Measurements from ENCODE around the gene ALG8. TPM values are rescaled to one million over a fixed set of nuclear protein-coding genes. Genes with fewer than 3 reads are reported as not detected.
A peak's percentile ranks its signal among the peaks of the same experiment; 100 is the strongest.
"Not testable (repeated sequence)": the region's sequence is repeated elsewhere in the genome, so short reads cannot be mapped to it uniquely, and the experiment has no call there.

The ALG8 gene
- total RNA-seq, 1 experiment from 2014 or later, result 71.2 TPM

DNA sequence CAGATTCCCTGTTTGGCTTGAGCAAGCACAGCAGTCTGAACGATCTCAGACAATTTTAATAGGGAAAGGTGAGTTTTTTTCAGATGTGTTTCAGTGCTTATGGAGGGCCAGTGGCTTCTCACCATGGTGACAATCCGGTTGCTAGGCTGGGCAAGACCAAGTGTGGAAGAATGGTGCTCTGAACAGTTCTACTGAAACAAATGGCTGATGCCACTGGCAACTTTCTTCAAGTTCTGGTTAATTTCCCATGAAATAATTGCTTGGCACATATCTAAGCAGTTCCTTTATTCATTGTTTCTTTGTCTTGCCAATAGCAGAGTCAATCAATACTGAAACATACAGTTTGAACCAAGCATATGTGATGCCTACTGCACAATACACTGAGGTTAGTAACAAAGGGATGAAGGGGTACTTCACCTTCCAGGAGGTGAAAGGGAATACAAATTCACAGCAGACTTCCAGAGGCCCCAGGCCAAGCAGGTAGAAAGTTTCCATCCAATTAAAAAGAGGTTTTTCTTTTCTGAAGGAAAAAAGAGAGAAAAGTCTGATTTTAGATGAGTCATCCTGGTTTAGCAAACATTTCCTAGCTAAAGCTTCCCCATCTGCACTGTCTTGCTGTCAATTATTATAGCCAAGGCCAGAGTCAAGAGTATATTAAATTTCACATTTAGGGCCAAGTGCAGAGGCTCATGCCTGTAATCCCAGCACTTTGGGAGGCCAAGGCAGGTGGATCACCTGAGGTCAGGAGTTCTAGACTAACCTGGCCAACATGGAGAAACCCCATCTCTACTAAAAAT is 38.6 kb downstream of the ALG8 start:
- DNase-seq (ENCODE audit: low read depth), result no peak

DNA sequence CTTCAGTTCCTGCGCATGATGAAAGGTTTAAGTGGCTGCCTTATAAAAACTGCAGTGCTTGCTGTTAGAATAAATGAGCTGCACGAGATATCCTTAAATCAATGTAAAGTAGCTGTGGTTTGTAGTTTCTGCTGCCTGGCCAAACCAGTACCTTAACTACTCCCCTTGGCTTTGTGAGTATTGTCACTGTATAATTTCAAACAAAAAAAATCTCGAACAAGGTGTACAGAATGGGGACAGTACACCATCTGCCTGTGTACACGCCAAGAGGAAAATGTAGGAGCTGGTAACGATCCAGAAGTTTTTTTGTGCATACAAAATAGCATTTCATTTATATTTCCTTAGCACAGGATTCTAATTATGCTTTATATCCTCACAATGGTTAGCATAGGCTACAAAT is 39.2 kb downstream of the ALG8 start:
- no peak for DNase-seq (ENCODE audit: low read depth)

DNA sequence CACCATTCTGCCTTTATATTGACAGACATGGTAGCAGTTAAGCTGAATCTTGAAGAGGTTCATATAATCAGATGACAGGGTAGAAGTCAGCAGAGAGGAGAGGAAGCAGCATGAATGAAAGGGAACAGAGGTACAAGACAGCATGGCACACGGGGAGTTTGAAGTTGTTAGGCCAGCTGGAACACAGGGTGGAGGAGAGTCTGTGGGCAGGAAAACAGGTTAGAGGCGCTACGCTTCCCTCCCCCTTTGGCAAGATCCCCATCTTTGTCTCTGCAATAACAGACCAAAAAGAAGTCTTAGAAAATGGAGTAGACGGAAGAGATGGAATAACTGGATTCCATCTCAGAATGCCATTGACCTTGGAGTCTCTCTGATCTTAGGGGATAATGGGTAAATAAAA is 39.8 kb downstream of the ALG8 start:
- no peak for DNase-seq (ENCODE audit: low read depth)

DNA sequence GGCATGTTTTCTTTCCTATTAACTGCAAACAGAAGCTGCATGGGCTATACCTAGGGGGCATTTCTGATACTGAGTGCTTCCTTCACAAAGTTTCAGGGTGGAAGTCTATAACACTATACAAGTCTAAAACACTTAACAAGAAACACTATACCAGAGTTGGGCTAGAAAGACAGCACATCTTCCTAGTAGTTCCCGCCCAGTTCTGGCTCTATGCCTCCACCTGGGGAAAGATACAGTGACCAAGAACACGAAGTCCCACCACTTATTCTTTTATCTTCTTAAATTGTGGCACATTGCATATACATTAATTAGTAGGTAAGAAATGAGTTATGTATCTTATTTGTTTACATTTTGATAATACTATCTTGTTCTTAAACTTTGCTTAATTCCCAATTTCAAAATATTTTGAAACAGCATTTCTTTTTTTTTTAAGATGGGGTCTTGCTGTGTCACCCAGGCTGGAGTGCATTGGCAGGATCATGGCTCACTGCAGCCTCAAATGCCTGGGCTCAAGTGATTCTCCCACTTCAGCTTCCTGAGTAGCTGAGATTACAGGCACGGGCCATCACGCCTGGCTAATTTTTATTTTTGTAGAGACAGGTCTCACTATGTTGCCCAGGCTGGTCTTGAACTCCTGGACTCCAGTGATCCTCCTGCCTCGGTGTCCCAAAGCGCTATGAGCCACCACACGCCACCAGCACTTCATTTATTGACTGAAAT is 41.6 kb downstream of the ALG8 start:
- no peak for DNase-seq (ENCODE audit: low read depth)

DNA sequence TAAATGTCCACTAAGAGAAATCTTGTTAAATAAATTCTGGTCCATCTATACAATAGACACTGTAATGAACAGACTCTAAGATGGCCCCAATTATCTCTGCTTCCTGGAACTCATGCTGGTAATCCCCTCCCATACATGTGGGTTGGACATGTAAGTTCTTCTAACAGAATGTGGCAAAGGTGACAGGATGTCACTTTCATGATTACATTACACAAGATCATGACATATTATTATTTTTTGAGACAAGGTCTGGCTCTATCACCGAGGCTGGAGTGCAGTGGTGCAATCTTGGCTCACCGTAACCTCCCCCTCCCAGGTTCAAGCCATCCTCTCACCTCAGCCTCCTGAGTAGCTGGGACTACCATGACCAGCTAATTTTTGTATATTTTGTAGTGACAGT is 45.2 kb downstream of the ALG8 start:
- no peak for DNase-seq (ENCODE audit: low read depth)

DNA sequence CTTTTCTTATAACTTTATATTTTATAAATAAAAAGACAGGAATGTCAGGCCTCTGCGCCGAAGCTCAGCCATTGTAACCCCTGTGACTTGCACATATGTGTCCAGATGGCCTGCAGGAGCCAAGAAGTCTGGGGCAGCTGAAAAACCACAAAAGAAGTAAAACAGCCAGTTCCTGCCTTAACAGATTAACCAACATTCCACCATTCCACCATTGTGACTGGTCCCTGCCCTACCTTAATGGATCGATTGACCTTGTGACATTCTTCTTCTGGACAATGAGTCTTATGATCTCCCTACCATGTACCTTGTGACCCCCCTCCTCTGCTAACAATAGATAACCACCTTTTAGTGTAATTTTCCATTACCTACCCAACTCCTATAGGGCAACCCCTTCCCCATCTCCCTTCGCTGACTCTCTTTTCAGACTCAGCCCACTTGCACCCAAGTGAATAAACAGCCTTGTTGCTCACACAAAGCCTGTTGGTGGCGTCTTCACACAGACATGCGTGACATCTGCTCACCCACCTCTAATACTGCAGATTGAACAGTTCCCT is 52.8 kb downstream of the ALG8 start:
- DNase-seq (ENCODE audit: low read depth), result peak; percentile 22

- DNase-seq (ENCODE audit: low read depth), result no peak
These were observed 53.5 kb downstream of the ALG8 start for GRCh38 chr11:78085972-78086371.

- DNase-seq (ENCODE audit: low read depth), result peak; percentile 88
These were observed 54.9 kb downstream of the ALG8 start for GRCh38 chr11:78084506-78084905.

DNA sequence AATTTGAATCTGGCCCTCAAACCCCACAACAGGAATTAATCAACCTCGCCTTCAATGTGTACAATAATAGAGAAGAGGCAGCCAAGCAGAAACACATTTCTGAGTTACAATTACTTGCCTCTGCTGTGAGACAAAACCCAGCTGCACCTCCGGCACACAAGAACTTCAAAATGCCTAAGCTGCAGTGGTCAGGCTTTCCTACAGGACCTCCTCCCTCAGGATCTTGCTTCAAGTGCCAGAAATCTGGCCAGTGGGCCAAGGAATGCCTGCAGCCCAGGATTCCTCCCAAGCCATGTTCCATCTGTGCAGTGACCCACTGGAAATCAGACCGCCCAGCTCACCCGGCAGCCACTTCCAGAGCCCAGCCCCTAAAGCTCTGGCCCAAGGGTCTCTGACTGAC is 56.4 kb downstream of the ALG8 start:
- no peak for DNase-seq (ENCODE audit: low read depth)

DNA sequence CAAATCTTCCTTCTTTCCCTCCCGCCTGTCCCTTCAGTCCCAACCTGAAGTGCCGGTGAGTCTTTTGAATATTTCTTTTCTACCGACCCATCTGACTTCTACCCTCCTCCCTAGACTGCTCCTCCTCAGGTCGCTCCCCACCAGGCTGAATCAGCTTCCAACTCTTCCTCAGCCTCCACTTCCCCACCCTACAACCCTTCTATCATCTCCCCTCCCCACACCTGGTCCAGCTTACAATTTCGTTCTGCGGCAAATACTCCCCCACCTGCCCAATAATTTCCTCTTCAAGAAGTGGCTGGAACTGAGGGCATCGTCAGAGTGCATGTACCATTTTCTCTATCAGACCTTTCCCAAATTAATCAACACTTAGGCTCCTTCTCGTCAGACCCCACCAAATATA is 57.3 kb downstream of the ALG8 start:
- DNase-seq (ENCODE audit: low read depth), result no peak

DNA sequence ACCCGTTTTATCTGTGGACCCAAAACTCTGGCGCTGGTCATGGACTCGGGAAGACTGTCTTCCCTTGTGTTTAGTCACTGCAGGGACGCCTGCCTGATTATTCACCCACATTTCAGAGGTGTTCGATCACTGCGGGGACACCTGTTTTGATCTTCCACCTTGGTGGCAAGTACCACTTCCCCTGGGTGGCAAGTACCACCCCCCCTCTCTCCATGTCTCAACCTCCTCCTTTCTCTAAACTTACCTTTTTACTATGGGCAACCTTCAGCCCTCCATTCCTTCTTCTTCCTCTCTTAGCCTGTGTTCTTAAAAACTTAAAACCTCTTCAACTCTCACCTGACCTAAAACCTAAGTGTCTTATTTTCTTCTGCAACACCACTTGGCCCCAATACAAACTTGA is 57.8 kb downstream of the ALG8 start:
- no peak for DNase-seq (ENCODE audit: low read depth)

DNA sequence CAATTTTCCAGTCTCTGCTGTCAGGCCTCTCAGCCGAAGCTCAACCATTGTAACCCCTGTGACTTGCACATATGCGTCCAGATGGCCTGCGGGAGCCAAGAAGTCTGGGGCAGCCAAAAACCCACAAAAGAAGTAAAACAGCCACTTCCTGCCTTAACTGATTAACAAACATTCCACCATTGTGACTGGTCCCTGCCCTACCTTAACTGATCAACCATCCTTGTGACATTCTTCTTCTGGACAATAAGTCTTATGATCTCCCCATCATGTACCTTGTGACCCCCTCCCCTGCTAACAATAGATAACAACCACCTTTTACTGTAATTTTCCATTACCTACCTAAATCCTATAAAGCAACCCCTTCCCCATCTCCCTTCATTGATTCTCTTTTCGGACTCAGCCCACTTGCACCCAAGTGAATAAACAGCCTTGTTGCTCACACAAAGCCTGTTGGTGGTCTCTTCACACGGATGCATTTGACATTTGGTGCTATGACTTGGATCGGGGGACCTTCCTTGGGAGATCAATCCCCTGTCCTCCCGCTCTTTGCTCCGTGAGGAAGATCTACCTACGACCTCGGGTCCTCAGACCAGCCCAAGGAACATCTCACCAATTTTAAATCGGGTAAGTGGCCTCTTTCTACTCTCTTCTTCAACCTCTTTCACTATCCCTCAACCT is 58.5 kb downstream of the ALG8 start:
- DNase-seq (ENCODE audit: low read depth), result peak; percentile 35

DNA sequence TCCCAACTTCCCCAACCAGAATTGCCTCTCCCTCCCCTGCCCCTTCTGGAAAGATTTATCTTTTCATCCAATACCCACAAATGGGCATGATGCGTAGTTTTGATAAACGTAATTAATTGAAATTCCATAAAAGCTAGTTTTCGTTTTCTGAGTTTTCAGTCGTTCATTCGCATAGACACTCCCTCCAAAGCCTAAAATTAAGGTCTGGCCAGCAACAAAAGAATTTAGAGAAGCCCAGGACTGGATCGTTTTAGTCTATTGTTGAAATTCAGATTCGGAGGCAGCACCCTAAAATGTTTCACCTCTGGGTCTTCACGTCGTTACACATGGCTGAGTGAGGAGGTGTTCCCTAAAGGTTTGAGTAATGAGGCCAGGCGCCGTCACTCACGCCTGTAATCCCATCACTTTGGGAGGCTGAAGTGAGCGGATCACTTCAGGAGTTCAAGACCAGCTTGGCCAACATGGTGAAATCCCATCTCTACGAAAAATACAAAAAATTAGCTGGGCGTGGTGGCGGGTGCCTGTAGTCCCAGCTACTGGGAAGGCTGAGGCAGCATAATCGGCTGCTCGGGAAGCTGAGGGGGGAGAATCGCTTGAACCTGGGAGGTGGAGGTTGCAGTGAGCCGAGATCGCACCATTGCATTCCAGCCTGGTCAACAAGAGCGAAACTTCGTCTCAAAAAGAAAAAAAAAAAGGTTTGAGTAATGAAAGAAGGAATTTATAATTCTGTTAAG is 59.2 kb downstream of the ALG8 start:
- DNase-seq (ENCODE audit: low read depth), result no peak

GRCh38 chr11:78079232-78080083 is 60.0 kb downstream of the ALG8 start, which contains the start of gene NDUFC2:
Gene NDUFC2, minus strand, starts transcription at chr11:78079862. Its CDS starts 118 bp downstream, at chr11:78079744.
- peak; percentile 80 for DNase-seq (ENCODE audit: low read depth)

GRCh38 chr11:78078218-78079167 is 60.9 kb downstream of the ALG8 start:
- DNase-seq (ENCODE audit: low read depth), result no peak

DNA sequence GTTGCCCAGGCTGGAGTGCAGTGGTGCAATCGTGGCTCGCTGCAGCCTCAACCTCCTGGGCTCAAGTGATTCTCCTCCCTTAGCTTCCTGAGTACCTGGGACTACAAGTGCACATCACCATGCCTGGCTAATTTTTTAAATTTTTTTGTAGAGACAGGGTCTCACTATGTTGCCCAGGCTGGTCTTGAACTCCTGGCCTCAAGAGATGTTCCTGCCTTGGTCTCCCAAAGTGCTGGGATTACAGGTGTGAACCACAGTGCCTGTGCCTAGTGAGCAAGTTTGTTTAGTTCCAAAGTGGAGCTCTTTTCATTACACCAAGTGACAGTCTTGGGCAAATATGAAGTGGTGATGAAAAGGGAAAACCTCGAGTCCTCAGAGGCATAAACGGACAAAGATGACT is 61.8 kb downstream of the ALG8 start:
- not testable (repeated sequence) for DNase-seq (ENCODE audit: low read depth)

DNA sequence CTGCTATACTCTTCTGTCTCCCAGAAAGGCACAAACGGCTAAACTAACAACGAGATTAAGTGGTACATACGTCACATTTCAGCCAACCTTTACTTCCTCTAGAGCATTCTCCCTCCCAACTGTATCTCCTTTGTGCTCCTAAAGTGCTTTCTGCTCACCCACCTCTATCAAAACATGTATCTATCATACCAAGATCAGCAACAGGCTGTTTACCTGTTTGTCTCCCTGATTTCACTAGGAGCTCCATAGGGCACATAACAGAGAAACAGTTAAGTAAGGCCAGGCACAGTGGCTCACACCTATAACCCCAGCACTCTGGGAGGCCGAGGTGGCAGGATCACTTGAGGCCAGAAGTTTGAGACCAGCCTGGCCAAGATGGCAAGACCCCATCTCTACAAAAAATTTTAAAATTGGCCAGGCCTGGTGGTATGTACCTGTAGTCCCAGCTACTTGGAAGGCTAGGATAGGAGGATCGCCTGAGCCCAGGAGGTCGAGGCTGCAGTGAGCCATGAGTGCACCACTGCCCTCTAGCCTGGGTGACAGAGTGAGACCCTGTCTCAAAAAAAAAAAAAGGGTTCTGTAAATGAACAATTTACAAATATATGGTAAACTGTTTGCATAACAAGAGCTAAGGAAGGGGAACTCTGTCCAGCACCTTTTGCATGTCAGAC is 62.6 kb downstream of the ALG8 start:
- DNase-seq (ENCODE audit: low read depth), result no peak

DNA sequence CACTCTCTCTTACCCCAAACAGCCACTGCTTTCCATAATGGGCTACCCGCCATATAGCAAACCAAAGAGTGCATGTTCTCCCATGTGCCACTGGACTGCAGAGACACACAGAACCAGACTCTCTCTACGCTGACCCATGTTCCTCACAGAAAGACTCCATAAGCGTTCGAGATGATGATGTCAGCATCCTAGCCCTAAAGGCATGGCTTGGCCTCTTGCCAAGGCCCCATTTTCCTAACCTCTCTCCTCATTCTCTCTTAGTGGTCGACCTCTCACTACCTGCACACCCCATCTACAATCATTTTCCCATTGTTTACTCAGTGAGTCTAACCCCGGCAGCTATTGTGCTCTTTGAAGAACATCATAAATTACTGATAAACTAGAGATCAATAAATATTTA is 64.7 kb downstream of the ALG8 start:
- no peak for DNase-seq (ENCODE audit: low read depth)

- DNase-seq (ENCODE audit: low read depth), result no peak
These were observed 67.0 kb downstream of the ALG8 start for GRCh38 chr11:78072455-78072854.
